GM18505 (cell line): ENCODE data around the gene FBXW4.

Source experiments
- ATAC-seq: cut with Tn5 transposase; IDR thresholded peaks from one replicate; pipeline ENCODE4 v1.9.1; 2021; ENCODE audit not compliant: unreplicated experiment
- POLR2A ChIP-seq: IDR thresholded peaks from 4 replicates; pipeline ENCODE4 v1.6.1; 2011; ENCODE audit warnings: borderline replicate concordance; ENCODE audit not compliant: insufficient read depth, insufficient read length; ENCODE audit errors: extremely low read depth

Gene FBXW4

DNA sequence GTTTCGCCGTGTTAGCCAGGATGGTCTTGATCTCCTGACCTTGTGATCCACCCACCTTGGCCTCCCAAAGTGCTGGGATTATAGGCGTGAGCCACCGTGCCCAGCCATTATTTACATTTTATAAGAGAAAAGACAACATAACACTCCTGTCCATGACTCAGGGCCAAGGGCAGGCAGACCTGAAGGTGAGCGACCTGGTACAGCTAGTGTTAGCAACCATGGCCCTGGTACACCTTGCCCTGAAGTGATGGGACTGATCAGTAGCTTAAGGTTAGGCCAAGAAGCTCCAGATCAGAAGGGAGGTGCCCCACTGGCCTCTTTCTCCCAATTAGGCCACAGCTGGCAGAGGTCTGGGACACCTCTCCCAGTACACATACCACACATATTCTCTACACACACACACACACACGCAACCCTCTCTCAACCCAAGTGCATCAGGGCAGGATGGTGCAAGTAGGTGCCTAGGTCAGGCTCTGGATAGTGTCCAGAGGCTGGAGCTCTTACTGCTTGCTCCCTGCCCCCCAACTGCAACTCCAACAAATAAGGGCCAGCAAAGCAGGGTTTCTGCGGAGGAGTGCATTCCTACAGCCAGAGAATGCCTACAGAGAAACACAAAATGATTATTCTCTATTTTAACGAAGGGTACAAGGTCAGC, 63.0 kb downstream of the FBXW4 start:
- TF ChIP-seq POLR2A: no peak
- no peak for ATAC-seq

DNA sequence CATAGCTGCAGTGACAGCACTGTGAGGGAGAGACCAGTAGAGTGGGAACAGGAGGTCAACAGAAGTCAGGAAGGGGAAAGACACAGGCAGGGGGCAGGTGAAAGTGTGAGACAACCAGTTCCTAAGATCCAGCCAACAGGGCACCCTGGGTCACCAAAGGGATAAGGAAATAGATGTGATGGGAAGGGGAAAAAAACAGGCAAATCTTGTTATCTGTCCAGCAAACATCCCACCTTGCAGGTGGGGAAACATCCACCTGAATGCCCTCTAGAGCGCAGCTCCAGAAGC, 64.4 kb downstream of the FBXW4 start:
- no peak for TF ChIP-seq POLR2A
- no peak for ATAC-seq

DNA sequence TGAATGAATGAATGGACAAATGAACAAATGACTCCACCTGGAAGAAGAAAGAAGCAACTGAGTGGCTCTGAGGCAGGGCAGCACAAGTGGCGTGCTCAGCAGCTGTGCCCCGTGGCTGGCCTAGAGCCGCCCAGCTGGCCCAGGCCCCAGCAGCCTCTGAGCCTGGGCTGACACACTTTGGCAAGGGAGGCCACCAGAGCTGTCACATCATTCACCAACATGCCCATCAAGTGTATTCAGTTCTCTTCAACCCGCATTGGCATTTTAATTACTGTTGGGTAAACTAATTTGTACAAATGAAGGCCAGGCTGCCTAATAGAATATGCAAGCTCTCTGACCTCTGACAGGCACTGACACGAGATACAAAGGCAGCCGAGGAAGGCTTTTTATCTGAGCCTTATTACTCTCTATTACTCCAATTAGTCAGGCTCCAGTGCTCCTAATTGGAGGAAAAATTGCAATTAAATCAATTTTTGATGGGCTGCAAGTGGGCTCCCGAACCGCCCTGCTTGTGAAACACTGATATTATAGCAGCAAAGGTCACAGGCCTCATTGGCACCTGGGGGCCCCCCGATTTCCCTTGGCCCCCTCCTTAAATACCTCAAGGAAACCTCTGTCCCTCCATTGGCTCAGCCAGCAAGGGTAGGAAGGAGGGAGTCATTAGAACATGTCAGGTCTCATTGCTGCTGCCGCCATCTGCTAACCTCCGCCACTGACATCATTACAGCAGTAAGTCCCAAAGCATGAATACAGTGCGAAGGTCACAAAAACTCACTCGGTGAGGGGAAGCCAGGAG, 64.9 kb downstream of the FBXW4 start:
- ATAC-seq: no peak
- TF ChIP-seq POLR2A: no peak

DNA sequence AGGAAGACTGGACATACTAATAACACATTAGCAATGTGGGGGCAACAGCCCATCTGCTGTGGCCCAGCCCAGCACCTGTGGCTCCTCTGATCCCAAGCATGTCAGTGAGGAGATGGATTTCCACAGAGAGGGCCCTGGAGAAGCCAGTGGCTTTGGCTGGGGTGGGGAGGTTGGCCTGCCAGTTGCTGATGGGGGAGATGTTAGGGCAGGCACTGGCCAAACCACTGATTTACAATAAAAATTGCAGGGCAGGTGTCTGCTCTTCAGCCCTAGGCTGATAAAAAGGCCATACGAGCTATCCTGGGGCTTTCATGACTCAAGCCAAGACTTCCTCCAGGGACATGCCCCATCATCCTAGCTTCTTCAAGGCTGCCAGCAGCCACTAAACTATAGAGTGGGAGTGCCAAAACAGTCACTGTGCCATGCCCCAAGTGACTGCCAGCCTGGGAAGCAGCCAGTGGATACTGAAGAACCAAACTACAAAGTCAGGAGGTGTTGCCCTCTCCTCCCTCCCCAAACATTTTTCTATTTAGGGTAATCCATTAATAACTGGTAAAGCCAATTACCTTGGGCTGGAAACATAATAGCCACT, 69.1 kb downstream of the FBXW4 start:
- ATAC-seq: no peak
- no peak for TF ChIP-seq POLR2A

DNA sequence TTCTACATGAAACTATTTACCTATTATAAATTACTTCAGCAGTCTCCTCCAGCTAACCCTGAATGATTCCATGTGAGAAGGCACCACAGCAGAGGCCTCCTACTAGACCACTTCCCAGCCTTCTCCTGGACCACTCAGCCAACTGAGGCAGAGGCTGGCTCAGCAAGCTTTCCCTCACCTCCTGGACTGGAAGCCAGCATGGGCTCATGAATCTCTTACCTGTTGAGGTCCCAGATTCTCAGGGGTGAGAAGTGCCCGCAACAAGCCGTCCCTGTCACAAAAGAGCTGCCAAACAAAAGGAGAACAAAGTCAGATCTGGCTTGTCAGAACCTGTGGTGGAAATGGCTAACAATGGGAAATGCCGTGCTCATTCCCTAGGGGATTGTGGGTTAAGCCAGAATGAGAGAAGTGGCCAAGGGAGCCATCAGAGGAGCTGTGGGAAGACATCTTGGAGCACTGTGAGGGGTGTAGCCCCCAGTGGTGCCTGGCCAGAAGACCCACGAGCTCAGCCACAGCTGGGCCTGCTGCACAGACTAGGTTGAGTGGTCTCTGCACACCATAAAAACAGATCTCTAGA, 70.4 kb downstream of the FBXW4 start:
- ATAC-seq: no peak
- TF ChIP-seq POLR2A: no peak

DNA sequence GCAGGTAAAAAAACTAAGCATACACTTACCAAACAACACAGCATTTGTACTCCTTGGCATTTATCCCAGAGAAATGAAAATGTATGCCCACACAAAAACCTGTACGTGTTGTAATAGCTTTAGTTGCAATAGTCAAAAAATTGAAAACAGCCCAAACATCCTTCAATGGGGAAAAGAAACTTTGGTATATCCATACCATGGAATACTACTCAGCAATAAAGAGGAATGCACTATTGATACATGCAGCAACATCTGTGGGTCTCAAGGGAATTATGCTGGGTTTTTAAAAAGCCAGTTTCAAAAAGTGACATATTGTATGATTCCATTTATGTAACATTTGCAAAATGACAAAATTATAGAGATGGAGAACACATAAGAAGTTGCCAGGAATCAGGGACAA, 71.4 kb downstream of the FBXW4 start:
- no peak for TF ChIP-seq POLR2A
- no peak for ATAC-seq

DNA sequence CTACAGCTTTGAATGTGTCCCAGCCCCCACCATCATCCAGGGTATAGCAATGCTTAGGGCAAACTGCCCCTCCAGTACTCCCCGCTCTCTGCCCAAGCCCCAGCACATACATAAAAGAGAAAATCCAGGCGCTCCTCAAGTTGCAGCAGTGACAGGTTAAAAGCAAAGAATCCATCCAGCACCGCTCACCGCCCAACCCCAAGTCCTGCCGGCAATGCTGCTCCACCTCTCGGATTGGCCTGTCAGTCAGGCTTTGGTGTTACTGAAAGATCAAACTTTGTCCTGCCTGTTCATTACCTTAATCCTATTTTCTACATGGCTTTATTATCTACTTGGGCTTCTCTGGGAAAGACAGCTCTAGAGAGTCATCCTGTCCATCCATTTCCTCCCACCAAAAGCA, 75.0 kb downstream of the FBXW4 start:
- TF ChIP-seq POLR2A: no peak
- ATAC-seq: no peak

DNA sequence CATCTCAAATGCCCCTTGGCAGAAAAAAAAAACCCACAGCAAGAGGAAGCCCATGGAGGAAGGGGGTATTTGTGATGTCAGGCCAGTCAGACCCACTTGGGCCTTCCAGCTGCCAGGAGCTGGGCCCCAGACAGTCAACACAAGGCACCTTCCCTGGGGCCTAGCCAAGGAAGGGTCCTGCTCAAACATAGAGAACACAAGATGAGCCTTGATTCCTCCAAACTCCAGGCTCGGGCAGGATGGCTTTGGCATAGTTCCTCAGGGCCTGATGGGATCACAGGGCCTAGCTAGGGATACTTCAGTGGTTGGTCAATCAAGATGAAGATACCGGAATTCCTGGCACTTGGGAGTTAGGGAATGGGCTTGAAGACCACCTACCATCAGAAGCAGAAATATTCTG, 76.1 kb downstream of the FBXW4 start:
- no peak for TF ChIP-seq POLR2A
- ATAC-seq: no peak

DNA sequence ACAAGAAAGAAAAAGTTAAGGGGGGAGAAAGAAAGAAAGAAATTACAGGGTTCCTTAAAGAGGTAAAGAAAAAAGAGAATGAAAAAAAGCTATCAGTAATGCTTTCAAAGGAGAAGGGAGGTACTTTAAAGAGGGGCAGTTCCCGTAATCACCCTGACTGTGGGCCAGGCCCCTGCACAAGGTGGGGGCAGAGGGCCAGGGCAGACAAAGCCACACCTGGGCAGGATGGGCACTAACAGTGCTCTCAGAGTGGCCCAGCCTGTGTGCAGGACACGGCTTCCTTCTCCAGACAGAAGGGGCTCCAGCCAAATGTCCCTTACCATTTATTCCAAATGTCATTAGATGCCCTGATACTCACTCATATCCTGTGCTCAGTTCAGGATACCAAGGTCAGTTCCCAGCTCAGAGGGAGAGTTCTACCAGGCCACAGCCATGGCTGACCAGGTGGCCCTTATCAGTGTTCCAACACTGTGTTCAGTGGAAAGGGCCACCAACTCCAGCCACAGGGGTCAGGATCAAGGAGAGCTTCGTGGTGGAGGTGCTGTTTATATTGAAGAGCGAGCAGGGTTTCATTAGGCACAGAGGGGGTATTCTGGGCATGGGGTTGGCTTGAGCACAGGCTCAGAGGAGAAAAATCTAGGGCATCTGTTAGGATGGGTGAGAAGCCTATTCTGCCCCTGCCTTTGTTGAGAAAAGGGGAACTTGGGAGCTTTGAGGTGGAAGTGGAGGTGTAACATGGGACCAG, 77.0 kb downstream of the FBXW4 start:
- no peak for ATAC-seq
- no peak for TF ChIP-seq POLR2A

DNA sequence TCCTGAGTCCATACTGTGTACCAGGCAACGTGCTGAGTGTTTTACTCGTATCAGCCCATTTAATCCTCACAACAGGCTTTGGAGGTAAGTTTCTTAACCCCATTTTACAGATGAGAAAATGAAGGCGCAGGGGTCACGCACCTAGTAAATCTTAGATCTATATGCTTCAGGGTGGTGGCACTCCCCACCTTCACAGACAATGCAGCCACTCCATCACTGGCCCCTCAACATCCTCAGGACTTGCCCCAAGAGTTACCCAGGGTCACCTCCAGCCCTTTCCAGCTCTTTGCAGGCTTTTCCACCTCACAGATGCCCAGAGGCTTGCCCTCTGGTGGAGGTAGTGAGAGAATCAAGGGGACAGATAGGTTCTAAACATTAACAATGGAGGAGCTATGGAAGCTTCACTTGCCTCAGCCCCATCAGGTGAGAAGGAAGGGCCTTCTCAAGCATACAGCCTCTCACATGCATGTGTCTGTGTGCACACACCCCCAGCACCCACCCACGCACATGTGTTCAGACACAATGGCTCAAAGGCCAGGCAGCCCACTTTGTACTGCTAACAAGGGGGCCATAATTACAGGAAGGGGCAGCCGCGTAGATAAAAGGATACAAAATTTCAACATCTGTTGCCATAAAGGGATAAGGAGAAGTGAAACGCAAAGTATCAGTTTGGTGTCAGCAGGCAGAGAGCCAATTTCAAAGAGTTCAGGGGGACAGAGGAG, 77.7 kb downstream of the FBXW4 start:
- ATAC-seq: no peak
- no peak for TF ChIP-seq POLR2A

DNA sequence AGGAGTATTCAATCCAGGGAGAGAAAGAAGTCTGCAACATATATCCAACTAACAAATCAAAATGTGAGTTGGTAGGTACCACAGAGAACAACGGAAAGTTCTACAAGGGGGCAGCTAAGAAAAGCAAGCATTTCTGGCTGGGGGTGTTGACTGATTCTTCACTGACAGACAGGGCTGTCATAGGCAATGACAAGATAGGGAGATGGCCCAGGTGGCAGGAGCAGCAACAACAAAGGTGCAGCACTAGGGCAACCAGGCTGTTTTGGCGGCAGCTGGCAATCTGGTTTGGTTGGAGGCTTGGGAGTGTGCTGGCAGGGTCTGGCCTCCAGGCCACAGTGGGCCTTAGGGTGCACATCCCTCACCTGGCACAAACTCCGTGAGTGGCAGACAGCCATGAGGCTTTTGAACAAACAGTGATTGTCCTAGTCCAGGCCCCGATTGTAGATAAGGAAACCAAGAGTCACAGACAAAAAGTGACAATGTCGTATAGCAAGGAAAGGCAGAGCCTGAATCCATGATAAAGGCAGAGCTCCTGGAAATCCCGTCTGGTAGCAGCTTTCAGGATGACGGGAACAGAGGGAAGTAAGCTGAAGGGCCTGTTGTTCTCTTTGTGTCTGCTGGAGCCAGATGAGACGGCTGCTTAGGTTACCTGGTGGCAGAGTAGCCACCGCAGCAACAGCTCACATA, 78.4 kb downstream of the FBXW4 start:
- no peak for ATAC-seq
- TF ChIP-seq POLR2A: no peak

DNA sequence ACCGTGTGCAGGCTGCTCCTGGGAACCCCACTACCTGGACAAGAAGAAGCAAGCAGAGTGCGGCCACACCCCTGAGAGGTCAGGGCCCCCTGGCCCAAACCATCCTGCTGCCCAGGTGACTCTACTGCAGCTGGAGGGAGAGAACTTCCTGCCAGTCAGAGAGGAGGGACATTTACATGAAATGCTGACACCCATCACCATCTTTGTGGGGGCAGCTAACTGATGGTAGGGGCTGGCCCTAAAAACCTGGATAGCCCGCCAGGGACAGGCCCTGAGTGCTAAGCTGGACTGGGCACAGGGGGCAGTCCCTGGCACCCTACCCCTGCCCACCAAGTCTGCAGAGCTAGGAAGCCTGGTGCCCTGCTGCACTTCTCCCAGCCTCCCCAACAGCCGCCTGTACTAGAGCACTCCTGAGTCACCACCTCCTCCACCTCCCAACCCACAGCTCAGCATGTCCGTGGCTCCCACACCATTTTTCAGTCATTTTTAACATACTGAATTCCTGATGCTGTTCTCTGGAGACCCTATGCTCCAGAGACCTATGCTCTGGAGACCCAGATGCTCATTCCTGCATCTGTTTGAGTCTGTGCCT, 79.3 kb downstream of the FBXW4 start:
- no peak for TF ChIP-seq POLR2A
- ATAC-seq: no peak
